ENCODE results near the gene LACRT.
A peak's percentile ranks its signal among the peaks of the same experiment; 100 is the strongest.

LACRT gene

DNA sequence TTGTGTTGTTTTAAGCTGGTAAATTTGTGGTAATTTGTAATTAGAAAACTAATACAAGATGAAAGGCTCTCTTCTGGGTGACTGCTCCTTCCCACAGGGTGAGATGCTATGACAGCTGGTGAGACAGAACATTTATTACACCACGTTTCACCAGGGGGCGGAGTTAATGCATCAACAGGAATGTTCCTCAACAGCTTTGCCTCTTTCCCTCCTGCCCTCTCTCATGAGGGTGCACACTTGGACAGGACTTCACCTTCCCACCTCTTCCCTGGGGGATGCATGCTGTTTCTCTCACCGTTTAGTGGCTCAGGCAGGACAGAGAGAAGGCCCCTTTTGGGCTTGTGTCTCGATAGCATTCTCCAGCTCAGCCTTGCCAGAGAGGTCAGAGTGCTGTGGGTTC lies 32.9 kb downstream of the LACRT start:
- no peaks in the 10 kb centered on the region for H3K9me2 ChIP-seq (replicated peaks; ENCODE audit: low read depth, low read length)
- H3K9ac ChIP-seq (ENCODE audit: low read depth, low read length, poor library complexity, severe bottlenecking) = no peak overlapping the region
- H3K4me1 ChIP-seq (ENCODE audit: insufficient read depth, low read length, poor library complexity, severe bottlenecking) = peaks cover 6% of the 10 kb centered on the region
- no peaks in the 10 kb centered on the region for H3F3A ChIP-seq (ENCODE audit: low read depth)
- no peak overlapping the region for H3K4me2 ChIP-seq (ENCODE audit: low read depth, low read length, poor library complexity, severe bottlenecking)
- TF ChIP-seq, protein P1, sequence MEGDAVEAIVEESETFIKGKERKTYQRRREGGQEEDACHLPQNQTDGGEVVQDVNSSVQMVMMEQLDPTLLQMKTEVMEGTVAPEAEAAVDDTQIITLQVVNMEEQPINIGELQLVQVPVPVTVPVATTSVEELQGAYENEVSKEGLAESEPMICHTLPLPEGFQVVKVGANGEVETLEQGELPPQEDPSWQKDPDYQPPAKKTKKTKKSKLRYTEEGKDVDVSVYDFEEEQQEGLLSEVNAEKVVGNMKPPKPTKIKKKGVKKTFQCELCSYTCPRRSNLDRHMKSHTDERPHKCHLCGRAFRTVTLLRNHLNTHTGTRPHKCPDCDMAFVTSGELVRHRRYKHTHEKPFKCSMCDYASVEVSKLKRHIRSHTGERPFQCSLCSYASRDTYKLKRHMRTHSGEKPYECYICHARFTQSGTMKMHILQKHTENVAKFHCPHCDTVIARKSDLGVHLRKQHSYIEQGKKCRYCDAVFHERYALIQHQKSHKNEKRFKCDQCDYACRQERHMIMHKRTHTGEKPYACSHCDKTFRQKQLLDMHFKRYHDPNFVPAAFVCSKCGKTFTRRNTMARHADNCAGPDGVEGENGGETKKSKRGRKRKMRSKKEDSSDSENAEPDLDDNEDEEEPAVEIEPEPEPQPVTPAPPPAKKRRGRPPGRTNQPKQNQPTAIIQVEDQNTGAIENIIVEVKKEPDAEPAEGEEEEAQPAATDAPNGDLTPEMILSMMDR (conservative IDR thresholded peaks at IDR 0.05; ENCODE audit: low read length) = no peak
- TF ChIP-seq EZH2phosphoT487 (IDR thresholded peaks at IDR 0.05; ENCODE audit: borderline replicate concordance) = no peak
- no peaks in the 10 kb centered on the region for H3K36me3 ChIP-seq (ENCODE audit: insufficient read depth, low read length)
- H3K27me3 ChIP-seq (ENCODE audit: insufficient read depth, low read length, poor library complexity, severe bottlenecking) = no peaks in the 10 kb centered on the region
- no peaks in the 10 kb centered on the region for H3K9me3 ChIP-seq (ENCODE audit: insufficient read depth, low read depth, low read length)
- no peaks in the 10 kb centered on the region for H4K20me1 ChIP-seq (ENCODE audit: insufficient read depth, low read length, poor library complexity, severe bottlenecking)
- peak overlapping the region; percentile 49; the same call in 1 of the 2 replicates for H2AFZ ChIP-seq (ENCODE audit: low read length)
- H3K79me2 ChIP-seq (ENCODE audit: insufficient read depth, low read length) = no peaks in the 10 kb centered on the region
- no peak overlapping the region for H3K4me3 ChIP-seq (ENCODE audit: low read length, poor library complexity, severe bottlenecking)

DNA sequence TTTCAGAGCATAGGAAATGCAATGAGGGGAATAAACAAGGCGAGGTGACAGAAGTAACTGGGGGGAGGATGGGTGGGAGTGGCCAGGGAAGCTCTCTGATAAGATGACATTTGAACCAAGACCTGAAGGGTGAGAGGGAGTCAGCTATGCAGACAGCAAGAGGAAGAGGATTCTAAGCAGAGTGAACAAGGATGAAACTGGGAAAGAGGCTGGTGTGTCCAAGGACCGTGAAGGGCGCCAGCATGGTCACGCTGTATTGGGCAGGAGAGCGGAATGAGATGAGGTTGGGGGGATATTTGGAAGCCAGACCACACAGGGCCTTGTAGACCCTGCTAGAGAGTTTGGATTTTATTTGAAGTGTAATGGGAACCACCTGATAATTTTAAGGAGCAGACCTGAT lies 35.7 kb downstream of the LACRT start:
- Histone ChIP-seq H3F3A (ENCODE audit: low read depth) (no peaks in the 10 kb centered on the region), H3K36me3 (ENCODE audit: insufficient read depth, low read length) (no peaks in the 10 kb centered on the region)
- no peak for TF ChIP-seq EZH2phosphoT487 (IDR thresholded peaks at IDR 0.05; ENCODE audit: borderline replicate concordance)

DNA sequence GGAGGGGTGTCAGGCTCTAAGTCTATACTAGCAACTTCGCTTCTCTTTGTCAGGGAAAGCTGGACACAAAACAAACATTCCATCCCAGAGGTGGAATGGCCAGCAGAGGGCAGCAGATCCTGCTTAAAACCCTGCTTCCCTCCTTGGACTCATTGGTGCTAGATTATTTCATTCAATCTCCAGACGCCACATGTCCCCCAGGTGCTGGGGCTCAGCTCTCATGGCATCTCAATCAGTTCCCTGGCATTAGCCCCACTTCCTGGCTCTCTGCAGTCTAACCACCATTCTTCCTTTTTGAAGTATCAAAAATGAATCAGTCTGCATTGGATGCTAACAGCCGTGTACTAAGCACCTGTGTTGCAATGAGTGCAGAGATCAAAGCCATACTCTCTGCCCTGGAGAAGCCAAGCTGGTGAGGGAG lies 38.2 kb downstream of the LACRT start:
- TF ChIP-seq, protein P1 (conservative IDR thresholded peaks at IDR 0.05; ENCODE audit: low read length) = peak; percentile 94
- no peak for TF ChIP-seq EZH2phosphoT487 (IDR thresholded peaks at IDR 0.05; ENCODE audit: borderline replicate concordance)

More for the DNA sequence above, 35.7 kb downstream of the LACRT start:
- no peaks in the 10 kb centered on the region for H4K20me1 ChIP-seq (ENCODE audit: insufficient read depth, low read length, poor library complexity, severe bottlenecking)
- no peak overlapping the region for H3K4me2 ChIP-seq (ENCODE audit: low read depth, low read length, poor library complexity, severe bottlenecking)
- H3K27me3 ChIP-seq (ENCODE audit: insufficient read depth, low read length, poor library complexity, severe bottlenecking) = no peaks in the 10 kb centered on the region
- H3K79me2 ChIP-seq (ENCODE audit: insufficient read depth, low read length) = no peaks in the 10 kb centered on the region
- H3K9ac ChIP-seq (ENCODE audit: low read depth, low read length, poor library complexity, severe bottlenecking) = no peak overlapping the region
- H3K4me1 ChIP-seq (ENCODE audit: insufficient read depth, low read length, poor library complexity, severe bottlenecking) = peaks cover 6% of the 10 kb centered on the region
- no peak overlapping the region for H2AFZ ChIP-seq (ENCODE audit: low read length)
- H3K9me2 ChIP-seq (replicated peaks; ENCODE audit: low read depth, low read length) = no peaks in the 10 kb centered on the region
- H3K9me3 ChIP-seq (ENCODE audit: insufficient read depth, low read depth, low read length) = no peaks in the 10 kb centered on the region
- H3K4me3 ChIP-seq (ENCODE audit: low read length, poor library complexity, severe bottlenecking) = no peak overlapping the region

DNA sequence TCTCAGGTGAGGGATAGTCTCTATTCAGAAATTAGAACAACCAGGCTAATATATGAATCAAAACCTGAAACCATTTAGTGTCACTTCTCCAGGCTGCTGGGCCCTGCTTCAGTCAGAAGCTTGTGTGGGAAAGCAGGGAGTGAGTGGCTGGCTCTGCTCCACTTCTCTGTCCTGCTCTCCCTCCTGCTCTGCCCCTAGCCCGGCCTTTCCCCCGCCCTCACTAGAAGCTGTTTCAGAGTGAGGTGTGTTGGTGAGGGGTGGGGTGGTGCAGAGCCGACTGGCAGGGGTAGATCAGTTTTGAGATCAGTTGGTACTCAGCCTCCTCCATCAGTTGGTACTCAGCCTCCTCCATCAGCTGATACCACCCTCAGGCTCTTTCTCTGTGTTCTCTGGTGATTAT lies 39.2 kb downstream of the LACRT start:
- no peaks in the 10 kb centered on the region for H3K9me3 ChIP-seq (ENCODE audit: insufficient read depth, low read depth, low read length)
- H3K36me3 ChIP-seq (ENCODE audit: insufficient read depth, low read length) = no peaks in the 10 kb centered on the region
- no peaks in the 10 kb centered on the region for H3K79me2 ChIP-seq (ENCODE audit: insufficient read depth, low read length)
- H3F3A ChIP-seq (ENCODE audit: low read depth) = no peaks in the 10 kb centered on the region
- H3K4me3 ChIP-seq (ENCODE audit: low read length, poor library complexity, severe bottlenecking) = no peak overlapping the region
- H3K4me1 ChIP-seq (ENCODE audit: insufficient read depth, low read length, poor library complexity, severe bottlenecking) = no peaks in the 10 kb centered on the region
- TF ChIP-seq, protein P1 (conservative IDR thresholded peaks at IDR 0.05; ENCODE audit: low read length) = no peak
- TF ChIP-seq EZH2phosphoT487 (IDR thresholded peaks at IDR 0.05; ENCODE audit: borderline replicate concordance) = no peak
- no peaks in the 10 kb centered on the region for H3K9me2 ChIP-seq (replicated peaks; ENCODE audit: low read depth, low read length)
- H3K4me2 ChIP-seq (ENCODE audit: low read depth, low read length, poor library complexity, severe bottlenecking) = no peak overlapping the region
- no peaks in the 10 kb centered on the region for H3K27me3 ChIP-seq (ENCODE audit: insufficient read depth, low read length, poor library complexity, severe bottlenecking)
- no peaks in the 10 kb centered on the region for H4K20me1 ChIP-seq (ENCODE audit: insufficient read depth, low read length, poor library complexity, severe bottlenecking)
- no peak overlapping the region for H3K9ac ChIP-seq (ENCODE audit: low read depth, low read length, poor library complexity, severe bottlenecking)
- no peak overlapping the region for H2AFZ ChIP-seq (ENCODE audit: low read length)

More for the DNA sequence above, 38.2 kb downstream of the LACRT start:
- Histone ChIP-seq H3K79me2 (ENCODE audit: insufficient read depth, low read length) (no peaks in the 10 kb centered on the region), H3K27me3 (ENCODE audit: insufficient read depth, low read length, poor library complexity, severe bottlenecking) (no peaks in the 10 kb centered on the region), H3K4me1 (ENCODE audit: insufficient read depth, low read length, poor library complexity, severe bottlenecking) (no peaks in the 10 kb centered on the region), H3K36me3 (ENCODE audit: insufficient read depth, low read length) (no peaks in the 10 kb centered on the region), H3K4me3 (ENCODE audit: low read length, poor library complexity, severe bottlenecking) (no peak overlapping the region), H3K4me2 (ENCODE audit: low read depth, low read length, poor library complexity, severe bottlenecking) (no peak overlapping the region), H3K9me2 (replicated peaks; ENCODE audit: low read depth, low read length) (no peaks in the 10 kb centered on the region), H2AFZ (ENCODE audit: low read length) (no peak overlapping the region; the same call in 1 of the 2 replicates), H3K9me3 (ENCODE audit: insufficient read depth, low read depth, low read length) (no peaks in the 10 kb centered on the region), H3K9ac (ENCODE audit: low read depth, low read length, poor library complexity, severe bottlenecking) (no peak overlapping the region), H3F3A (ENCODE audit: low read depth) (no peaks in the 10 kb centered on the region), H4K20me1 (ENCODE audit: insufficient read depth, low read length, poor library complexity, severe bottlenecking) (no peaks in the 10 kb centered on the region)
